IMR-90 (cell line): ENCODE measurements around the gene EPAS1. TPM values are rescaled to one million over a fixed set of nuclear protein-coding genes. Genes with fewer than 3 reads are reported as not detected.

Experiments
- ATAC-seq: fragments of 200-7000 bp; cut with Tn5 transposase; 2 replicates; pipeline ENCODE4 v1.9.1; 2020; ENCODE audit warnings: low read depth, mild to moderate bottlenecking, moderate library complexity
- BruUV-seq: library from RNA; stranded (reverse); fragments of 400-500 nt; replicated peaks from 2 replicates; lab custom pipeline; 2021; lab: Mats Ljungman, UMichigan
- CTCF ChIA-PET: fragments of 300-600 bp; formaldehyde crosslinking; extraction: SDS; loops from one replicate; lab custom pipeline; 2021; ENCODE audit warnings: antibody characterized with exemption; lab: Yijun Ruan, JAX
- POLR2A ChIA-PET: fragments of 300-600 bp; sonication (Branson Sonifier 250); formaldehyde crosslinking; loops from one replicate; lab custom pipeline; 2022; ENCODE audit warnings: antibody characterized with exemption; ENCODE audit not compliant: unreplicated experiment; lab: Charles Lee
- DNase-seq: peaks from one replicate; pipeline ENCODE4 v3.0.0; 2013
- H2AFZ ChIP-seq: replicated peaks from 2 replicates; pipeline ENCODE3; 2013; ENCODE audit warnings: low read length, mild to moderate bottlenecking; ENCODE audit not compliant: poor library complexity
- H2AK5ac ChIP-seq: 2 replicates; pipeline ENCODE4 v1.6.1; 2013; ENCODE audit warnings: low read depth, low read length, inconsistent platforms
- H2AK9ac ChIP-seq: replicated peaks from 2 replicates; pipeline ENCODE3; 2013; ENCODE audit warnings: mild to moderate bottlenecking, low read depth, low read length, moderate library complexity; ENCODE audit not compliant: poor library complexity
- H2BK120ac ChIP-seq: 2 replicates; pipeline ENCODE4 v1.6.1; 2013; ENCODE audit warnings: low read depth, low read length, inconsistent platforms
- H2BK15ac ChIP-seq: 3 replicates; pipeline ENCODE4 v1.6.1; 2013; ENCODE audit warnings: low read depth, low read length, inconsistent platforms
- H2BK20ac ChIP-seq: 2 replicates; pipeline ENCODE4 v1.6.1; 2013; ENCODE audit warnings: low read depth, mild to moderate bottlenecking, inconsistent platforms, low read length, moderate library complexity
- H2BK5ac ChIP-seq: 2 replicates; pipeline ENCODE4 v1.6.1; 2013; ENCODE audit warnings: mild to moderate bottlenecking, low read depth, low read length, inconsistent platforms; ENCODE audit not compliant: poor library complexity, severe bottlenecking
- H3K14ac ChIP-seq: replicated peaks from 2 replicates; pipeline ENCODE4 v1.6.1; 2013; ENCODE audit warnings: low read depth, low read length, inconsistent platforms
- H3K18ac ChIP-seq: 2 replicates; pipeline ENCODE4 v1.6.1; 2013; ENCODE audit warnings: low read depth, low read length, control low read depth
- H3K23ac ChIP-seq: 2 replicates; pipeline ENCODE4 v1.6.1; 2013; ENCODE audit warnings: low read depth, low read length, inconsistent platforms
- H3K27ac ChIP-seq: 2 replicates; pipeline ENCODE4 v1.5.1; 2013; ENCODE audit warnings: mild to moderate bottlenecking, control low read depth, low read length; ENCODE audit not compliant: insufficient read depth
- H3K27me3 ChIP-seq: 2 replicates; pipeline ENCODE4 v1.6.1; 2013; ENCODE audit warnings: low read length; ENCODE audit not compliant: control insufficient read depth, insufficient read depth
- H3K36me3 ChIP-seq: 2 replicates; pipeline ENCODE4 v1.6.1; 2013; ENCODE audit warnings: low read length, mixed read lengths; ENCODE audit not compliant: control insufficient read depth, insufficient read depth
- H3K4ac ChIP-seq: 2 replicates; pipeline ENCODE4 v1.6.1; 2013; ENCODE audit warnings: low read depth, low read length, inconsistent platforms
- H3K4me1 ChIP-seq: 2 replicates; pipeline ENCODE4 v1.6.1; 2013; ENCODE audit warnings: low read length, mixed read lengths; ENCODE audit not compliant: control insufficient read depth, insufficient read depth
- H3K4me2 ChIP-seq: 2 replicates; pipeline ENCODE4 v1.6.1; 2013; ENCODE audit warnings: low read depth, mild to moderate bottlenecking, control low read depth, low read length, moderate library complexity
- H3K4me3 ChIP-seq: 2 replicates; pipeline ENCODE4 v1.5.1; 2013; ENCODE audit warnings: low read depth, mild to moderate bottlenecking, control low read depth, low read length, moderate library complexity; ENCODE audit not compliant: insufficient read depth
- H3K56ac ChIP-seq: 2 replicates; pipeline ENCODE4 v1.6.1; 2013; ENCODE audit warnings: low read length, inconsistent platforms; ENCODE audit not compliant: insufficient read depth; ENCODE audit errors: extremely low read depth
- H3K79me1 ChIP-seq, 2 experiments: 2 replicates each; pipeline ENCODE4 v1.6.1; 2013; ENCODE audit warnings: low read length in 2 of 2, inconsistent platforms in 1 of 2, low read depth in 1 of 2
- H3K9ac ChIP-seq: 2 replicates; pipeline ENCODE4 v1.6.1; 2013; ENCODE audit warnings: low read depth, low read length, control low read depth
- H3K9me1 ChIP-seq: 2 replicates; pipeline ENCODE4 v1.6.1; 2013; ENCODE audit warnings: low read length, inconsistent platforms; ENCODE audit not compliant: insufficient read depth
- H3K9me3 ChIP-seq: 2 replicates; pipeline ENCODE4 v1.6.1; 2013; ENCODE audit warnings: low read length; ENCODE audit not compliant: control insufficient read depth, insufficient read depth
- H4K20me1 ChIP-seq: 2 replicates; pipeline ENCODE4 v1.6.1; 2013; ENCODE audit warnings: low read length, inconsistent platforms; ENCODE audit not compliant: insufficient read depth
- H4K5ac ChIP-seq: 2 replicates; pipeline ENCODE4 v1.6.1; 2013; ENCODE audit warnings: mild to moderate bottlenecking, low read depth, low read length, control low read depth
- H4K8ac ChIP-seq, 2 experiments: 2 replicates each; pipeline ENCODE4 v1.6.1; 2013; ENCODE audit warnings: low read depth in 2 of 2, low read length in 2 of 2, control low read depth in 1 of 2, inconsistent platforms in 1 of 2
- H4K91ac ChIP-seq: 2 replicates; pipeline ENCODE4 v1.6.1; 2013; ENCODE audit warnings: low read depth, low read length, inconsistent platforms; ENCODE audit not compliant: insufficient read depth
- BHLHE40 ChIP-seq: fragments of 150-350 bp; IDR thresholded peaks from 2 replicates; pipeline ENCODE4 v1.6.1; 2016; ENCODE audit warnings: mild to moderate bottlenecking, low read depth, low read length
- CEBPB ChIP-seq: IDR thresholded peaks from 2 replicates; pipeline ENCODE4 v1.6.1; 2012; ENCODE audit warnings: low read depth, low read length, improper control_type of control experiment
- CHD1 ChIP-seq: IDR thresholded peaks from 2 replicates; pipeline ENCODE4 v1.6.1; 2012; ENCODE audit warnings: low read depth, low read length, improper control_type of control experiment
- CTCF ChIP-seq: conservative IDR thresholded peaks from 2 replicates; pipeline ENCODE4 v1.5.1; 2012; ENCODE audit warnings: mild to moderate bottlenecking, low read depth, low read length, improper control_type of control experiment
- ELK1 ChIP-seq: fragments of 150-350 bp; IDR thresholded peaks from 2 replicates; pipeline ENCODE4 v1.6.1; 2016; ENCODE audit warnings: low read depth, mild to moderate bottlenecking, low read length, moderate library complexity, borderline replicate concordance
- FOS ChIP-seq: fragments of 150-350 bp; IDR thresholded peaks from 2 replicates; pipeline ENCODE4 v1.6.1; 2016; ENCODE audit warnings: low read depth, low read length
- MAFK ChIP-seq: IDR thresholded peaks from 2 replicates; pipeline ENCODE4 v1.6.1; 2012; ENCODE audit warnings: low read depth, low read length, improper control_type of control experiment
- MAZ ChIP-seq: IDR thresholded peaks from 2 replicates; pipeline ENCODE4 v1.6.1; 2012; ENCODE audit warnings: low read depth, mild to moderate bottlenecking, low read length, improper control_type of control experiment, moderate library complexity, borderline replicate concordance
- MXI1 ChIP-seq: IDR thresholded peaks from 2 replicates; pipeline ENCODE4 v1.6.1; 2012; ENCODE audit warnings: low read depth, mild to moderate bottlenecking, low read length, moderate library complexity, borderline replicate concordance
- NFE2L2 ChIP-seq: fragments of 150-350 bp; IDR thresholded peaks from 2 replicates; pipeline ENCODE4 v1.6.1; 2016; ENCODE audit warnings: low read depth, mild to moderate bottlenecking, low read length
- POLR2A ChIP-seq: IDR thresholded peaks from 2 replicates; pipeline ENCODE4 v1.6.1; 2012; ENCODE audit warnings: mild to moderate bottlenecking, low read depth, low read length
- RAD21 ChIP-seq: IDR thresholded peaks from 2 replicates; pipeline ENCODE4 v1.6.1; 2012; ENCODE audit warnings: low read length, improper control_type of control experiment
- RCOR1 ChIP-seq: IDR thresholded peaks from 2 replicates; pipeline ENCODE4 v1.6.1; 2012; ENCODE audit warnings: mild to moderate bottlenecking, low read length, improper control_type of control experiment; ENCODE audit not compliant: insufficient replicate concordance
- RFX5 ChIP-seq: IDR thresholded peaks from 2 replicates; pipeline ENCODE4 v1.8.0; 2012; ENCODE audit warnings: low read depth, mild to moderate bottlenecking, low read length, moderate library complexity
- SMC3 ChIP-seq: fragments of 150-350 bp; IDR thresholded peaks from 2 replicates; pipeline ENCODE4 v1.6.1; 2016; ENCODE audit warnings: low read depth, mild to moderate bottlenecking, antibody characterized with exemption, low read length, moderate library complexity
- USF2 ChIP-seq: fragments of 150-350 bp; IDR thresholded peaks from 2 replicates; pipeline ENCODE4 v1.6.1; 2017; ENCODE audit warnings: mild to moderate bottlenecking, antibody characterized with exemption, low read length, low read depth
- WGBS, 2 experiments: methylation state at CpG; one replicate each; pipeline versions ENCODE4 v1.1.5 to v1.1.7; 2013; ENCODE audit warnings: missing lambda C conversion rate in 2 of 2; ENCODE audit not compliant: insufficient read length in 1 of 2; ENCODE audit errors: extremely low coverage in 2 of 2; 5-methylcytosine and 5-hydroxymethylcytosine counted together
- dilution Hi-C: fragments of 300-500 bp; cut with HindIII; formaldehyde crosslinking; loops from one replicate; pipeline ENCODE4 v1.14.3; 2018; ENCODE audit warnings: low sequenced_read_pairs; ENCODE audit not compliant: unreplicated experiment
- in situ Hi-C: fragments of 300-500 bp; cut with MboI; formaldehyde crosslinking; loops from 3 replicates; pipeline ENCODE4 v1.14.3; 2019; ENCODE audit warnings: low sequenced_read_pairs, inconsistent platforms, mixed read lengths
- intact Hi-C: fragments of 100-400 bp; cut with micrococcal nuclease; formaldehyde crosslinking; loops from 2 replicates; pipeline ENCODE4 v1.10.0; 2022
- polyA plus RNA-seq, 3 experiments: library from polyadenylated mRNA; depleted of rRNA; stranded (reverse); fragments of >200 nt; gene quantifications; 2 replicates each; pipeline ENCODE4 v1.2.3, GENCODE V29; 2012; ENCODE audit warnings: low replicate concordance in 1 of 3
- total RNA-seq: library from RNA; depleted of rRNA; stranded (reverse); fragments of >200 nt; gene quantifications from 2 replicates; pipeline ENCODE4 v1.2.3, GENCODE V29; 2012

The EPAS1 gene
- total and polyA plus RNA-seq, 2 of the 4 experiments (the other 2 are of a cell fraction), result 40.7 to 120 TPM

DNA sequence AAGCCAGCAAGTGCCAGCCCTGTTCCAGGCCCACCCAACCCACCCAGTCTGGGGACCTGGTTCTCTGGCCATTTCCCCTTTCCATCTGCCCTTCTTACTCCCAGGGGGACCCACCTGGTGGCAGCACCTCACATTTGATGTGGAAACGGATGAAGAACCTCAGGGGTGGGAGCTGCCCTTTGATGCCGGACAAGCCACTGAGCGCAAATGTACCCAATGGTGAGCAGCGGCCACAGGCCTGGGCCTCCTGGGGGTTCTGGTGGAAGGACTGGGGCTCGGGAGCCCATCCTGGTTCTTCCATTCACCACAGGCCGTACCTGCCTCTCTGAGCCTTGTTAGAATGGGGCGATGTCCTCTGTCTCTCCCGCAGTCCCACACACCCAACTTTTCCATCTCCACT is 84.7 kb downstream of the EPAS1 start:
- Histone ChIP-seq H4K20me1 (no peaks in the 10 kb centered on the region; the same call in 1 of the 2 replicates), H3K4me3 (no peak overlapping the region), H4K8ac (no peak overlapping the region), H3K4me2 (no peak overlapping the region), H3K27ac (no peak overlapping the region), H2AFZ (no peak overlapping the region), H2AK9ac (no peak overlapping the region), H4K5ac (no peak overlapping the region), H3K4me1 (peaks cover 24% of the 10 kb centered on the region), H3K14ac (no peak overlapping the region), H2BK20ac (no peak overlapping the region), H3K23ac (no peak overlapping the region), H2AK5ac (no peak overlapping the region), H3K36me3 (peaks cover 86% of the 10 kb centered on the region), H3K9me1 (peaks cover 14% of the 10 kb centered on the region), H3K4ac (no peak overlapping the region), H3K18ac (no peak overlapping the region), H3K9me3 (no peaks in the 10 kb centered on the region), H2BK120ac (no peak overlapping the region), H3K56ac (no peak overlapping the region), H2BK5ac (no peak overlapping the region), H3K9ac (no peak overlapping the region), H4K91ac (no peak overlapping the region), H3K79me1 (peaks cover 0 to 24% of the 10 kb centered on the region in 2 experiments; a peak in 3 of 4 replicates), H2BK15ac (no peak overlapping the region), H3K27me3 (no peaks in the 10 kb centered on the region)
- DNase-seq (no peak), ATAC-seq (no peak)
- intact Hi-C loops, result no loop called here
- dilution Hi-C loops, result no loop called here
- WGBS, 2 experiments, result 100% methylated on average over 1 of the region's 8 CpGs; no CpG with 5 or more reads in 1 of the 2 experiments
- BruUV-seq, result no TSS peak
- TF ChIP-seq USF2 (no peak), NFE2L2 (no peak), RAD21 (no peak), MAFK (no peak), MXI1 (no peak), RCOR1 (no peak), BHLHE40 (no peak), RFX5 (no peak), POLR2A (no peak), SMC3 (no peak), CEBPB (no peak), CHD1 (no peak), CTCF (no peak), MAZ (no peak), FOS (no peak), ELK1 (no peak)
- in situ Hi-C loops, result no loop called here
- ChIA-PET CTCF (no interaction called here), POLR2A (no interaction called here)
